ENCODE data around the gene KIF5A. TPM values are rescaled to one million over a fixed set of nuclear protein-coding genes. Genes with fewer than 3 reads are reported as not detected.
"Not testable (repeated sequence)": the region's sequence is repeated elsewhere in the genome, so short reads cannot be mapped to it uniquely, and the experiment has no call there.

Gene KIF5A
- total RNA-seq, 1 donor from 2014 or later = 0.46 TPM

GRCh38 chr12:57511588-57512325 lies 38.1 kb upstream of the KIF5A start:
- Mint-ChIP-seq H3K27ac (ENCODE audit: unreplicated experiment) (no peak overlapping the region), H3K4me1 (ENCODE audit: unreplicated experiment) (peaks cover under 1% of the 10 kb centered on the region), H3K27me3 (ENCODE audit: unreplicated experiment) (peaks cover 5% of the 10 kb centered on the region), H3K4me3 (ENCODE audit: unreplicated experiment) (no peak overlapping the region), H3K36me3 (ENCODE audit: low read depth, unreplicated experiment) (peaks cover 56% of the 10 kb centered on the region), H3K9me3 (ENCODE audit: unreplicated experiment) (no peaks in the 10 kb centered on the region)
- TF ChIP-seq CTCF (IDR thresholded peaks at IDR 0.05; ENCODE audit: unreplicated experiment) = no peak
- DNase-seq (ENCODE audit: low spot score) = no peak

- H3K27me3 Mint-ChIP-seq (ENCODE audit: unreplicated experiment) = peaks cover 6% of the 10 kb centered on the region
- TF ChIP-seq CTCF (IDR thresholded peaks at IDR 0.05; ENCODE audit: unreplicated experiment) = no peak
- H3K4me3 Mint-ChIP-seq (ENCODE audit: unreplicated experiment) = no peak overlapping the region
- no peaks in the 10 kb centered on the region for H3K9me3 Mint-ChIP-seq (ENCODE audit: unreplicated experiment)
- H3K36me3 Mint-ChIP-seq (ENCODE audit: low read depth, unreplicated experiment) = peaks cover 65% of the 10 kb centered on the region
- H3K27ac Mint-ChIP-seq (ENCODE audit: unreplicated experiment) = no peak overlapping the region
- no peak for DNase-seq (ENCODE audit: low spot score)
- H3K4me1 Mint-ChIP-seq (ENCODE audit: unreplicated experiment) = peaks cover 9% of the 10 kb centered on the region
Measured at GRCh38 chr12:57512665-57513064, 37.2 kb upstream of the KIF5A start.

- Mint-ChIP-seq H3K27ac (ENCODE audit: unreplicated experiment) (no peak overlapping the region), H3K27me3 (ENCODE audit: unreplicated experiment) (peaks cover 6% of the 10 kb centered on the region), H3K4me3 (ENCODE audit: unreplicated experiment) (no peak overlapping the region), H3K36me3 (ENCODE audit: low read depth, unreplicated experiment) (peaks cover 69% of the 10 kb centered on the region), H3K4me1 (ENCODE audit: unreplicated experiment) (peaks cover 10% of the 10 kb centered on the region), H3K9me3 (ENCODE audit: unreplicated experiment) (no peaks in the 10 kb centered on the region)
- no peak for DNase-seq (ENCODE audit: low spot score)
- TF ChIP-seq CTCF (IDR thresholded peaks at IDR 0.05; ENCODE audit: unreplicated experiment) = no peak
Measured at GRCh38 chr12:57513266-57513665, 36.6 kb upstream of the KIF5A start.

GRCh38 chr12:57513677-57514076 lies 36.2 kb upstream of the KIF5A start:
- H3K4me1 Mint-ChIP-seq (ENCODE audit: unreplicated experiment) = peaks cover 14% of the 10 kb centered on the region
- H3K27ac Mint-ChIP-seq (ENCODE audit: unreplicated experiment); H3K4me3 Mint-ChIP-seq (ENCODE audit: unreplicated experiment); H3K27me3 Mint-ChIP-seq (ENCODE audit: unreplicated experiment); DNase-seq (ENCODE audit: low spot score); H3K9me3 Mint-ChIP-seq (ENCODE audit: unreplicated experiment): not testable (repeated sequence)
- H3K36me3 Mint-ChIP-seq (ENCODE audit: low read depth, unreplicated experiment) = peaks cover 68% of the 10 kb centered on the region

GRCh38 chr12:57514246-57514645 lies 35.6 kb upstream of the KIF5A start:
- H3K9me3 Mint-ChIP-seq (ENCODE audit: unreplicated experiment); H3K27me3 Mint-ChIP-seq (ENCODE audit: unreplicated experiment); H3K27ac Mint-ChIP-seq (ENCODE audit: unreplicated experiment); DNase-seq (ENCODE audit: low spot score): not testable (repeated sequence)
- H3K36me3 Mint-ChIP-seq (ENCODE audit: low read depth, unreplicated experiment) = peaks cover 68% of the 10 kb centered on the region
- peaks cover 20% of the 10 kb centered on the region for H3K4me1 Mint-ChIP-seq (ENCODE audit: unreplicated experiment)
- peak overlapping the region; percentile 31 for H3K4me3 Mint-ChIP-seq (ENCODE audit: unreplicated experiment)

- DNase-seq (ENCODE audit: low spot score) = no peak
- H3K27me3 Mint-ChIP-seq (ENCODE audit: unreplicated experiment) = peaks cover 8% of the 10 kb centered on the region
- peaks cover 64% of the 10 kb centered on the region for H3K36me3 Mint-ChIP-seq (ENCODE audit: low read depth, unreplicated experiment)
Measured at GRCh38 chr12:57514720-57515407, 35.0 kb upstream of the KIF5A start.

More at GRCh38 chr12:57514720-57515407, 35.0 kb upstream of the KIF5A start:
- no peak for TF ChIP-seq CTCF (IDR thresholded peaks at IDR 0.05; ENCODE audit: unreplicated experiment)
- H3K27ac Mint-ChIP-seq (ENCODE audit: unreplicated experiment) = peak overlapping the region; percentile 67
- H3K4me1 Mint-ChIP-seq (ENCODE audit: unreplicated experiment) = peaks cover 22% of the 10 kb centered on the region
- H3K4me3 Mint-ChIP-seq (ENCODE audit: unreplicated experiment) = peak overlapping the region; percentile 31
- H3K9me3 Mint-ChIP-seq (ENCODE audit: unreplicated experiment) = no peaks in the 10 kb centered on the region
